NCI-H748 (cell line): ENCODE data around the gene TARDBP.
"Not testable (repeated sequence)": the region's sequence is repeated elsewhere in the genome, so short reads cannot be mapped to it uniquely, and the experiment has no call there.

Experiments used
- DNase-seq: peaks from one replicate; lab custom pipeline; 2025; ENCODE audit not compliant: unreplicated experiment; lab: John Stamatoyannopoulos, UW

TARDBP gene

DNA sequence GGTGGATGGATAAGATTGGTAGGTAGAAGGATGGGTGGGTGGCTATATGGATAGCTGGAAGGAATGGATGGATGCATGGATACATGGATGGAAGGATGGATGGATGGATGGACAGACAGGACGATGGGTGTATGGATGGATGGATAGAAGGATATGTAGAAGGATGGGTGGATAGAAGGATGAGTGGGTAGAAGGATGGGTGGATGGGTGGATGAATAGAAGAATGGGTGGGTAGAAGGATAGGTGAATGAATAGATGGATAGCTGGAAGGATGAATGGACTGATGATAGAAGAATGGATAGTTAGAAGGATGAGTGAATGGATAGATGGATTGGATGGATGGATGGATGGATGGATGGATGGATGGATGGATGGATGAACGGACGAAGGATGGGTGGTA is 29.6 kb downstream of the TARDBP start:
- no peak for DNase-seq

GRCh38 chr1:11042995-11043874 is 30.8 kb downstream of the TARDBP start:
- DNase-seq, result no peak

GRCh38 chr1:11044086-11044848 is 31.8 kb downstream of the TARDBP start:
- DNase-seq, result no peak

DNA sequence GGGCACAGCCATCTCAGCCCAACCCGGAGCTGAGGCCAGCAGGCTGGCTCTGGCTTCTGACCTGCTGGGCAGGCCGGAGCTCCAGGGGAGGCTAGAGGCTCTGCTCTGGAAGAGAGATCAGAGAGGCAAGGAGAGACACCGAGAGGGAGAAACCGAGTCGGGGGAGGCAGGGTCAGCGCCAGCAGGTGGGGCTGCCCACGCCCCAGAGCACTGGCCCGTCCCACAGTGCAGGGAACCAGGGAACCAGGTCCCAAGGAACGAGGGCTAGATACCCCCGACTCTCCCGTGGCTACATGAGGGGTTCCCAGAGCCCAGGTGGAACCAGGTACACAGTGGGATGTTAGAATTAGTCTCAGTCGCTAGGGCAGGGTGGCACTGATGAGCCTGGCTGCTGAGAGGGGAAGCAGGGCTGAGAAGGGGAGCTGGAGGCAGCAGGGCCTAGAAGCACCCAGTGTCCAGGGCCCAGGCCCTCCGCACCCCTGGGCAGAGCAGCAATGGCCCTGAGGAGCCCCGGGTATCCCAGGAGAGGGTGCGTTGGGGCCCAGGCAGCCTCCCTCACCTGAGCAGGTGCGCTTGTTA is 32.5 kb downstream of the TARDBP start:
- no peak for DNase-seq

DNA sequence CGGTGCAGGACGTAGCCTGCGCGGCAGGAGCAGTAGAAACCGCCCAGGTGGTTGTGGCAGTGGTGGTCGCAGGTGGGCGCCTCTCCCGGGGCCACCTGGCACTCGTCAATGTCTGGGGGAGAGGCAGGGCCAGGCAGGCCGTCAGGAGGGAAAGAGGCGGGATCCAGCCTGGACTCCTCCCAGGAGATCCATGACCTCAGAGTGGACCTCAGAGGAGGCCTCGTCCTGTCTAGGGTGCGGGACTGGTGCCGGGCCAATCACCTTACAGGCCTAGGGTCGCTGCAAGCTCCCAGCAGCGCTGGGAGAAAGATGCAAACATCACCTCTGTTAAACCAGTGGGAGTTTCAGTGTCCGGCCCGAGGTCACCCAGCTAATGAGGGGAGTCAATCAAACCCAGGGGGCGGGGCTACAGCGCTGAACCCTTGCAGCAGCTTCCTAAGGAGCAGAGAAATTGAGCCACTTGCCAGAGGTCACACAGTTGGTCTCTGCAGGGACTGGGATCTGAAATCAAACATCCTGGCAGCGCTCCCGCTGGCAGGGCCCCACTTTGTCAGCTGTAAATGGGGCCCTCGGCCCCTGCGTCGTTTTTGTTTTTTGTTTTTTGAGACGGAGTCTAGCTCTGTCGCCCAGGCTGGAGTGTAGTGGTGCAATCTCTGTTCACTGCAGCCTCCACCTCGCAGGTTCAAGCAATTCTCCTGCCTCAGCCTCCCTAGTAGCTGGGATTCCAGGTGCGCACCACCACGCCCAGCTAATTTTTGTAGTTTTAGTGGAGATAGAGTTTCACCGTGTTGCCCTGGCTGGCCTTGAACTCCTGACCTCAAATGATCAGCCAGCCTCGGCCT is 33.2 kb downstream of the TARDBP start:
- no peak for DNase-seq

- DNase-seq, result no peak
Observed at GRCh38 chr1:11046270-11046566, 33.8 kb downstream of the TARDBP start.

- DNase-seq, result no peak
Observed at GRCh38 chr1:11046625-11047365, 34.3 kb downstream of the TARDBP start, which contains the start of gene MASP2. MASP2 (minus strand) TSS chr1:11047239; CDS start chr1:11047207, 32 bp downstream.

DNA sequence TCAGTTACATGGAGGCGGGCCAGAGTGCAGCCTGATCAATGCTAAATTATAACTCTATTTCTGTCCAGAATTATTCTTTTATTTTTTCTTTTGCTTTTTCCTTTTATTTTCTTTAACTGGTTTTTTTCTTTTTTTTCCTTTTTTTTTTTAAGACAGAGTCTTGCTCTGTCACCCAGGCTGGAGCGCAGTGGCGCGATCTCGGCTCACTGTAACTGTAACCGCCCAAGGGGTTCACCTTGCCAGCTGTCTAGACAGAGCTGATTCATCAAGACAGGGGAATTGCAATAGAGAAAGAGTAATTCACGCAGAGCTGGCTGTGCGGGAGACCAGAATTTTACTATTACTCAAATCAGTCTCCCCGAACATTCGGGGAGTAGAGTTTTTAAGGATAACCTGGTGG is 38.7 kb downstream of the TARDBP start:
- DNase-seq, result not testable (repeated sequence)

GRCh38 chr1:11051781-11052511 is 39.5 kb downstream of the TARDBP start:
- peak; percentile 17 for DNase-seq

DNA sequence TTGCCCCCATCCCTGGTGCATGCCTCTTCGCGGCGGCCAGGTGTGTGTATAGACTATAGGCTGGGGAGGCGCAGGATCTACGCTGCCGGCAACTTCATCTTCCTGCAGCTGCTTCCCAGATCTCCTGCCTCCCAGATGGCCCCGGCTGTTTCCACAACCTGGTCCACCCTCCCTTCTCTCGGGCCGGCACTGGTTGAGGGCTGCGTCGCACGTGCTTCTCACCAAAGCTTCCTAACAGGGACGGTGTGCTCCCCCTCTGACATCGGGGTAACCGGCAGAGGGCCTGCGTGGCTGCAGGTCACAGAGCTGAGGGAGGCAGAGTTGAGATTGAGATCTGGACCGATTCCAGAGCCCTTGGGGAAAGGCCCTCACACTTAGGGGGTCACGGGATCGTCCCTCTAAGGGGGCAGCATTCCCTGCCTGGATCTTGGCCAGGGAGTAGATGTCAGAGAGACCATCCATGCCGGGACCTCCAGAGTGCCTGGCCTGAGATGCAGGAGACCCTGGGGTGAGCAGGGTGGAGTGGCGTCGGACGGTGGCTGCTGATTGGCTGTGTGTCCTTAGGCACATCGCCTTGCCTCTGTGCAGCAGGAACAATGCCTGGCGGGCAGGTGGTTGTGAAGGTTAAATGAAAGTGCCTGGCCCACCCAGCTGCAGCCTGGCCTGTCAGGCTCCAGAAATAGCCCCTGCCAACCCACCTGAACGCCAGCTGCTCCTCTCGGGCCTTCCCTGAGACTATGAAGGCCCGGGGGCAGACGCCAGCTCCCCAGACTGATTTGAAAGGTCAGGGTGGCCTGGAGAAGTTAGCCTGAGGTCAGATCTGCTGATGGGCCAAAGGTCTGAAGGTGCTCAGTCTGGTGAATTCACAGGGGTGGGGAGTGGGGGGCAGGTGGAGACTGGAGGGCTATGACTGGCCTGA is 40.6 kb downstream of the TARDBP start:
- peak; percentile 8 for DNase-seq

GRCh38 chr1:11053758-11054137 is 41.3 kb downstream of the TARDBP start:
- no peak for DNase-seq

DNA sequence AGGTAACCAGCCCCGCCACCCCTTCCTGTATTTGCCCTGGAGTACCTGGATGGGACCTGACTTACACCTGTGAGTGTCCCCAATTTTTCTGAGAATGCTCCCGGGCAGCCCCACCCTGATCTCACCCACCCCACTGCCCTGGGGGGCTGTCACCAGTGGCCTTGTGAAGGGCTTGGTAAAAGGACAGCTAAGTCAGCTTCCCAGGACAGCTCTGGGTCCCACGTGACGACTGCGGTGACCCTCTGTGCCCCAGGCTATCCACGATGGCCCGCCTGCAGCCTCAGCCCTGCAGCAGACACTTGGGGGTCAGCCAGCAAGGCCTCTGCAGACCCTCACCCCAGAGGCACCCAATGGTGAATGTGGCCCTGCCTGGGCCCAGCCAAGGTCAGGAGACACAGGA is 41.7 kb downstream of the TARDBP start:
- DNase-seq, result no peak

- no peak for DNase-seq
Observed at GRCh38 chr1:11054666-11055065, 42.2 kb downstream of the TARDBP start.

DNA sequence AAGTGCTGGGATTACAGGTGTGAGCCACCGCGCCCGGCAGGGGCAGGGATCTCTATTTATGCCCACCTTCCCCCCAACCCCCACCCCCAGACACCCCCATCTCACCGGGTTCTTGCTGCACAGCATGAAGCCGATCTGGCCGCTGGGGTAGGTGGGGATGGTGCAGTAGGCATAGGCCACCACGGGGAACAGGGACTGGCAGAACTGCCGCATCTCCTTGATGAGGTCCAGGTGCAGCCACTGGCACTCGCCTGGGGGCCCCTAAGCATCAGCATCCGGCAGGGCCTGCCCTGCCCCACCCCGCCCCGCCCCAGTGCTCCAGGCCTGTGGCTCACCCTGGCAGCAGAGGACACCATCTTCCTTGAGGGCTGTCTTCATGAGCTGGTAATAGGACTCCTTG is 43.2 kb downstream of the TARDBP start:
- DNase-seq, result no peak

GRCh38 chr1:11056504-11056903 is 44.0 kb downstream of the TARDBP start:
- no peak for DNase-seq

GRCh38 chr1:11057477-11057876 is 45.0 kb downstream of the TARDBP start:
- no peak for DNase-seq

DNA sequence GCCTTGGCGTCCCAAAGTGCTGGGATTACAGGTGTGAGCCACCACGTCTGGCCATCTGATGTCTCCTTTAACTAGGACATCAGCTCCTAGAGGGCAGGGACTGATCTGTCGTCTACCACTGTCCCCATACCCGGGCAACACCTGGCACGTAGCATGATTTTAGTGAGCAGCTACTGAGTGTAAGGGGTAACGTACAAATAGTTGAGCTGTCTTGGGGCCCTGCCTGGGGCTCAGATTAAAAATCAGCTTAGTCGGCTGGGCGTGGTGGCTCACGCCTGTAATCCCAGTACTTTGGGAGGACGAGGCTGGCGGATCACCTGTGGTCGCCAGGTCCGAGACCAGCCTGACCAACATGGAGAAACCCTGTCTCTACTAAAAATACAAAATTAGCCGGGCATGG is 45.6 kb downstream of the TARDBP start:
- no peak for DNase-seq

GRCh38 chr1:11058595-11059154 is 46.2 kb downstream of the TARDBP start:
- peak; percentile 1 for DNase-seq
